Measurements from ENCODE around the gene ZNF358. TPM values are rescaled to one million over a fixed set of nuclear protein-coding genes. Genes with fewer than 3 reads are reported as not detected.

Gene ZNF358
- polyA plus RNA-seq, 3 donors = 0.41 to 8.6 (median 1.0) TPM

DNA sequence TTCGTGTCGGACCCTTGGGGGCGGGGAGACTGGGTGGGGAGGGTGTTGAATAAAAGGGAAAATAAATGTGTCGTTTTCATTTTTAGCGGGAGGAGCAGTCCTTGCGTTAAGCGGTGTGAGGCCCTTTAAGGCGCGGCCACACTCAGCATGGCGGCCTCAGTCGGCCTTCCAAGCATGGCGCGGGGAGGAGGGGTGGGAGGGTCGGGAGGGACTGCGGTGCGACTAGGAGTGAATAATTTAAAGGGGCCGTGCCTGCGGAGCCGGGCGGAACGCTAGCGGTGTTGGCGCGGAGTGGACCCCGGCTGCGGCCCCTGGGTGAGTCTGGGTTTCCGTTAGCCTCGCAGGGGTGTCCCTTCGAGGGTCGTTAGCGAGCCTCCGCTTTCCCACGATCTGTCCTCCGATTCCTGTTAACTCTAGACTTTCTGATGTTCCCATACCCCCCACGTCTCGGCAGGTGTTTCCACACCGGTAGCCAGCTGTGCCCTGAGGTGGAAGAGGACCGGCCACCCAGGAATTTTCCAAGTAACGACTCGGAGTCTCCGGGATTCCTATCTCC is 18.1 kb downstream of the ZNF358 start:
- Histone ChIP-seq H3K9ac (ENCODE audit: insufficient read depth, low read length, poor library complexity, severe bottlenecking) (peak overlapping the region; percentile 79), H4K20me1 (ENCODE audit: insufficient read depth, low read length) (no peaks in the 10 kb centered on the region), H3K79me2 (ENCODE audit: insufficient read depth, low read length) (peaks cover 12% of the 10 kb centered on the region), H3K9me3 (replicated peaks in 1 of 2; ENCODE audit: control insufficient read depth in 1 of 2, insufficient read depth in 1 of 2, low read length in 2 of 2) (no peaks in the 10 kb centered on the region), H3K27ac (ENCODE audit: low read depth in 1 of 2, low read length in 2 of 2) (peak overlapping the region; percentile 40 to 88), H3K27me3 (ENCODE audit: control insufficient read depth in 2 of 2, insufficient read depth in 2 of 2, low read length in 2 of 2) (no peaks in the 10 kb centered on the region), H2AFZ (ENCODE audit: insufficient read depth, low read depth, low read length, poor library complexity, severe bottlenecking) (peak overlapping the region; percentile 85), H3K36me3 (replicated peaks in 1 of 2; ENCODE audit: control insufficient read depth in 1 of 2, insufficient read depth in 2 of 2, low read length in 2 of 2) (peaks cover 34 to 50% of the 10 kb centered on the region in 2 donors), H3K4me2 (replicated peaks; ENCODE audit: extremely low read depth, low read length, poor library complexity, severe bottlenecking) (peak overlapping the region; percentile 100), H3K4me3 (replicated peaks in 1 of 3; ENCODE audit: low read depth in 2 of 3, low read length in 3 of 3) (peak overlapping the region; percentile 60 to 99 (median 99)), H3K4me1 (ENCODE audit: control insufficient read depth in 1 of 2, insufficient read depth in 2 of 2, low read length in 2 of 2) (peaks cover 32 to 43% of the 10 kb centered on the region in 2 donors)
- no peaks in the 10 kb centered on the region for H3K9me3 Mint-ChIP-seq
- H3K4me1 Mint-ChIP-seq = peaks cover 32% of the 10 kb centered on the region
- peak; percentile 64 to 81 (median 69) for DNase-seq
- peaks cover 44 to 62% of the 10 kb centered on the region in 2 donors for H3K36me3 Mint-ChIP-seq
- H3K27ac Mint-ChIP-seq = peak overlapping the region; percentile 74 to 95 (median 88)
- peak overlapping the region; percentile 89 to 94 for H3K4me3 Mint-ChIP-seq
- TF ChIP-seq, protein P1, sequence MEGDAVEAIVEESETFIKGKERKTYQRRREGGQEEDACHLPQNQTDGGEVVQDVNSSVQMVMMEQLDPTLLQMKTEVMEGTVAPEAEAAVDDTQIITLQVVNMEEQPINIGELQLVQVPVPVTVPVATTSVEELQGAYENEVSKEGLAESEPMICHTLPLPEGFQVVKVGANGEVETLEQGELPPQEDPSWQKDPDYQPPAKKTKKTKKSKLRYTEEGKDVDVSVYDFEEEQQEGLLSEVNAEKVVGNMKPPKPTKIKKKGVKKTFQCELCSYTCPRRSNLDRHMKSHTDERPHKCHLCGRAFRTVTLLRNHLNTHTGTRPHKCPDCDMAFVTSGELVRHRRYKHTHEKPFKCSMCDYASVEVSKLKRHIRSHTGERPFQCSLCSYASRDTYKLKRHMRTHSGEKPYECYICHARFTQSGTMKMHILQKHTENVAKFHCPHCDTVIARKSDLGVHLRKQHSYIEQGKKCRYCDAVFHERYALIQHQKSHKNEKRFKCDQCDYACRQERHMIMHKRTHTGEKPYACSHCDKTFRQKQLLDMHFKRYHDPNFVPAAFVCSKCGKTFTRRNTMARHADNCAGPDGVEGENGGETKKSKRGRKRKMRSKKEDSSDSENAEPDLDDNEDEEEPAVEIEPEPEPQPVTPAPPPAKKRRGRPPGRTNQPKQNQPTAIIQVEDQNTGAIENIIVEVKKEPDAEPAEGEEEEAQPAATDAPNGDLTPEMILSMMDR (IDR thresholded peaks at IDR 0.05) = no peak
- 0% methylated on average over 38 of the region's 41 CpGs for WGBS (ENCODE audit: insufficient coverage)
- peaks cover 0 to 5% (median 2%) of the 10 kb centered on the region in 3 donors for H3K27me3 Mint-ChIP-seq (ENCODE audit: low read depth in 3 of 3)
- intact Hi-C loops (cut with micrococcal nuclease) = loop anchor here (1.0 to 10.0 kb wide), 2 partner anchors 12 to 139 kb away; partner anchors contain the start of gene MCOLN1 (in 1 of the 2)

DNA sequence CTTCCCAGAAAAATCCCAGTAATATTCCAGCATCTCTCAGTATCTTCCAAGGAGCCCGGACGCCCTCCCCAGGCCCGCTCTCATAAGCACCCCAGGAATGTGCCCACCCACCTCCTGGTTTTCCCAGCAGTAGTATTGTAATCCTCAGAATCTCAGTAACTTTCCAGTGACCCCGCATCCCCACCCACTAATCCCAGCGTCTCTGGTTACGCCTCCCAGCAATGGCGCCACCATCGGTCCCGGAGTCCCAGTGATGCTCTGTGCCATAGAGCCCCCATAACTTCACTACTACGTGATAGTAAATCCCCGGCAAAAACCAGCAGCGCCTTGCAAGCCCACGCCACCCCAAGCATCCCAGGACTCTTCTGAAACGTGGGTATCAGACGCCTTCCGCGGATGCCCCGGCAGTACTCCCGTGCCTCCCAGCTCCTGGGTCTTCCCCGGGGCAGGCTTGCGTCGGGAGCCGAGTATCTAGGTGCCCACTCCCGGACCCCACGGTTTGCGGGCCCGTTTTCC is 18.7 kb downstream of the ZNF358 start:
- DNase-seq = no peak
- H3K4me3 Mint-ChIP-seq = peak overlapping the region; percentile 89 to 94
- peaks cover 41 to 56% of the 10 kb centered on the region in 2 donors for H3K36me3 Mint-ChIP-seq
- H3K27me3 ChIP-seq (ENCODE audit: control insufficient read depth in 2 of 2, insufficient read depth in 2 of 2, low read length in 2 of 2) = no peaks in the 10 kb centered on the region
- no peaks in the 10 kb centered on the region for H3K9me3 Mint-ChIP-seq
- H3K4me3 ChIP-seq (replicated peaks in 1 of 3; ENCODE audit: low read depth in 2 of 3, low read length in 3 of 3) = peak overlapping the region; percentile 60 to 99 (median 99)
- peak overlapping the region; percentile 85 for H2AFZ ChIP-seq (ENCODE audit: insufficient read depth, low read depth, low read length, poor library complexity, severe bottlenecking)
- H3K36me3 ChIP-seq (replicated peaks in 1 of 2; ENCODE audit: control insufficient read depth in 1 of 2, insufficient read depth in 2 of 2, low read length in 2 of 2) = peaks cover 28 to 47% of the 10 kb centered on the region in 2 donors
- H3K27ac Mint-ChIP-seq = peak overlapping the region; percentile 74 to 95 (median 88)
- H3K9me3 ChIP-seq (replicated peaks in 1 of 2; ENCODE audit: control insufficient read depth in 1 of 2, insufficient read depth in 1 of 2, low read length in 2 of 2) = no peaks in the 10 kb centered on the region
- peaks cover 32 to 43% of the 10 kb centered on the region in 2 donors for H3K4me1 ChIP-seq (ENCODE audit: control insufficient read depth in 1 of 2, insufficient read depth in 2 of 2, low read length in 2 of 2)
- under 1% methylated on average over 27 of the region's 27 CpGs for WGBS (ENCODE audit: insufficient coverage)
- peak overlapping the region; percentile 81 to 88 for H3K27ac ChIP-seq (ENCODE audit: low read depth in 1 of 2, low read length in 2 of 2)
- peaks cover 32% of the 10 kb centered on the region for H3K4me1 Mint-ChIP-seq
- H4K20me1 ChIP-seq (ENCODE audit: insufficient read depth, low read length) = no peaks in the 10 kb centered on the region
- peaks cover 0 to 5% (median 2%) of the 10 kb centered on the region in 3 donors for H3K27me3 Mint-ChIP-seq (ENCODE audit: low read depth in 3 of 3)
- H3K9ac ChIP-seq (ENCODE audit: insufficient read depth, low read length, poor library complexity, severe bottlenecking) = peak overlapping the region; percentile 79
- H3K4me2 ChIP-seq (replicated peaks; ENCODE audit: extremely low read depth, low read length, poor library complexity, severe bottlenecking) = peak overlapping the region; percentile 100
- TF ChIP-seq, protein P1 (IDR thresholded peaks at IDR 0.05) = no peak
- peaks cover 12% of the 10 kb centered on the region for H3K79me2 ChIP-seq (ENCODE audit: insufficient read depth, low read length)
- intact Hi-C loops (cut with micrococcal nuclease) = loop anchor here (1.0 to 10.0 kb wide), 2 partner anchors 12 to 140 kb away; partner anchors contain the start of gene MCOLN1 (in 1 of the 2)

Measured in CD14-positive monocyte (primary cell).